Measurements from ENCODE around the gene PDE4A. TPM values are rescaled to one million over a fixed set of nuclear protein-coding genes. Genes with fewer than 3 reads are reported as not detected.
A peak's percentile ranks its signal among the peaks of the same experiment; 100 is the strongest.

The PDE4A gene
- total and polyA plus RNA-seq, 8 donors = 2.3 to 30.7 (median 10.0) TPM

DNA sequence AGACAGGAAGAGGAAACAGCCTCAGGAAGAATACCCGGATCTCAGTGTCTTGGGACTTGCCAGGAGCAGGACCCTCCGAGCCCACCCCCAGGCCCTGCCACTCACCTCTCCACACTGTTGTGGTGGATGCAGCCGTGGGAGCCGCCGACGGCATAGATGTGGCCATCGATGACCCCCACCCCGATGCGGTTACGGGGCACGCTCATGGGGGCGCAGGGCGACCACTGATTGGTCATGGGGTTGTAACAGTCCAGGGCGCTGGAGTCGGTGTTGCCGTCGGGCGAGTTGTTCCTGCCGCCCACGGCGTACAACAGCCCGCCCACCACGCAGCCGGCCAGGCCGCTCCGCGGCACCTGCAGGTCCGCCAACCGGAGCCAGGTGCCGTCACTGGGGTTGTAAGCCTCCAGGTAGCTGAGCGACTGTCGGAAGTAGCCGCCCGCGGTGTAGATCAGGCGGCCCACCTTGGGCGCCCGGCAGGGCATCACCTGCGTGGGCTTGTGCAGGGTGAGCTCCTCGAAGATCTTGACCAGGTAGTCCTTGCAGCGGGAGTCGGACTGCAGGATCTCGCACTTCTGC, 71.2 kb downstream of the PDE4A start:
- no peak for TF ChIP-seq POLR2AphosphoS5 (IDR thresholded peaks at IDR 0.05)
- TF ChIP-seq EP300 (IDR thresholded peaks at IDR 0.05) = no peak
- TF ChIP-seq POLR2A (IDR thresholded peaks at IDR 0.05) = no peak
- TF ChIP-seq, protein P1, sequence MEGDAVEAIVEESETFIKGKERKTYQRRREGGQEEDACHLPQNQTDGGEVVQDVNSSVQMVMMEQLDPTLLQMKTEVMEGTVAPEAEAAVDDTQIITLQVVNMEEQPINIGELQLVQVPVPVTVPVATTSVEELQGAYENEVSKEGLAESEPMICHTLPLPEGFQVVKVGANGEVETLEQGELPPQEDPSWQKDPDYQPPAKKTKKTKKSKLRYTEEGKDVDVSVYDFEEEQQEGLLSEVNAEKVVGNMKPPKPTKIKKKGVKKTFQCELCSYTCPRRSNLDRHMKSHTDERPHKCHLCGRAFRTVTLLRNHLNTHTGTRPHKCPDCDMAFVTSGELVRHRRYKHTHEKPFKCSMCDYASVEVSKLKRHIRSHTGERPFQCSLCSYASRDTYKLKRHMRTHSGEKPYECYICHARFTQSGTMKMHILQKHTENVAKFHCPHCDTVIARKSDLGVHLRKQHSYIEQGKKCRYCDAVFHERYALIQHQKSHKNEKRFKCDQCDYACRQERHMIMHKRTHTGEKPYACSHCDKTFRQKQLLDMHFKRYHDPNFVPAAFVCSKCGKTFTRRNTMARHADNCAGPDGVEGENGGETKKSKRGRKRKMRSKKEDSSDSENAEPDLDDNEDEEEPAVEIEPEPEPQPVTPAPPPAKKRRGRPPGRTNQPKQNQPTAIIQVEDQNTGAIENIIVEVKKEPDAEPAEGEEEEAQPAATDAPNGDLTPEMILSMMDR (IDR thresholded peaks at IDR 0.05) = no peak
- no peak overlapping the region for H3K27ac ChIP-seq
- H3K9me3 ChIP-seq = no peaks in the 10 kb centered on the region
- intact Hi-C loops (cut with DNase I; ENCODE audit: low total_unique reads) = no loop called here
- peaks cover 0 to 21% (median 7%) of the 10 kb centered on the region in 4 donors for H3K4me1 ChIP-seq
- peaks cover 67 to 100% (median 99%) of the 10 kb centered on the region in 4 donors for H3K36me3 ChIP-seq
- no peaks in the 10 kb centered on the region for H3K27me3 ChIP-seq
- H3K4me3 ChIP-seq = no peak overlapping the region
- 95 to 97% (median 96%) methylated on average over 31 to 43 of the region's 43 CpGs for WGBS, 5 donors
- no peak for DNase-seq

DNA sequence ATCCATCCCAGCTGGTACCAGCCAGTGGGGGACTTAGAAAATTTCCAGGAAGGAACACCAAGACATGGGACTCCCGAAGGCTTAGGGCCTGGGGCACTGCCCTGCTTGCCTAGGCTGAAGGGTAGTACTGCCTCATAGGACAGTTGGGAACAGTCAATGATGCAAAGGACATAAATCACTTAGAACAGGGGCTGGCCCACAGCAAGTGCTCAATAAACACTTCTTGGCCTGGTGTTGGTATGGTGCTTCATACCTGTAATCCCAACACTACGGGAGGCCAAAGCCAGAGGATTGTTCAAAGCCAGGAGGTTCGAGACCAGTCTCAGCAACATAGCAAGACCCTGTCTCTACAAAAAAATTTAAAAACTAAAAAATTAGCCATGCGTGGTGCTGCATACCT, 77.0 kb downstream of the PDE4A start:
- peak overlapping the region in 1 of 4 donors; percentile 18 for H3K4me3 ChIP-seq
- H3K9me3 ChIP-seq = no peaks in the 10 kb centered on the region
- no peak for DNase-seq
- no peaks in the 10 kb centered on the region for H3K27me3 ChIP-seq
- WGBS, 5 donors = 93 to 95% (median 95%) methylated on average over 4 of the region's 4 CpGs
- peaks cover 31 to 57% (median 52%) of the 10 kb centered on the region in 4 donors for H3K4me1 ChIP-seq
- TF ChIP-seq POLR2AphosphoS5 (IDR thresholded peaks at IDR 0.05) (no peak), POLR2A (IDR thresholded peaks at IDR 0.05) (no peak), EP300 (IDR thresholded peaks at IDR 0.05) (no peak)
- TF ChIP-seq, protein P1 (IDR thresholded peaks at IDR 0.05) = no peak
- intact Hi-C loops (cut with DNase I; ENCODE audit: low total_unique reads) = no loop called here
- H3K27ac ChIP-seq = peak overlapping the region in 1 of 5 donors; percentile 88
- peaks cover 49 to 79% (median 73%) of the 10 kb centered on the region in 4 donors for H3K36me3 ChIP-seq

DNA sequence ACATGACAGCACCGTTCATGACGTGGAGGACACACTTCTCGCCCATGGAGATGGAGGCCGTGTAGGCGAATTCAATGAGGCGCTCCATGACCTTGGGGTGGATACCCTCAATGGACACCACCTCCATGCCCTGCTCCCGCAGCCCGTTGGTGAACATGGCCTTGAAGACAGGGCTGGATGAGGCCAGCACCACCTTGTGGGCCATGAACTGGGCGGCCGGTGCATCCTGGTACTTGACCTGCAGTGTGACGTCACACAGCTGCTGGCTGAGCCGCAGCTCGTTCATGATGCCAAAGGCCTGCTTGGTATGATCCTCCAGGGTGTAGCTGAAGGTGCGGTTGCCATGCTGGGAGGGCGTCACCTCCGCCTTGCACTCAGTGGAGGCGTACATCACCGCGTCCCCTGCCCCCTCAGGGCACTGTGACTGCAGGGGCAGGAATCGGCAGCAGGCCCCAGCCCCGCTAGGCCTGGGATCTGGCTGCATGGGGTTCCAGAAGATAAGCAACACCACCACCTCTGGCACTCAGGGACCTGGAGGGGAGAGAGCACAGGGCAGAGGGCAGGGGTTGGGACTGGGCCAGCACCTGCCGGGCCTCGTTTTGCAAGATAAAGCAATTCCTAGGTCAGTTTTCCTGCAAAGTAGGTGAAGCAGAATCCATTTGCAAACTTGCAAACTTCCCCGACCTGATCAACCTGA, 79.4 kb downstream of the PDE4A start:
- Histone ChIP-seq H3K9me3 (no peaks in the 10 kb centered on the region), H3K36me3 (peaks cover 39 to 56% (median 51%) of the 10 kb centered on the region in 4 donors), H3K27me3 (no peaks in the 10 kb centered on the region), H3K4me3 (peak overlapping the region in 1 of 4 donors; percentile 18), H3K27ac (peak overlapping the region in 2 of 5 donors; percentile 72 to 88), H3K4me1 (peaks cover 31 to 61% (median 56%) of the 10 kb centered on the region in 4 donors)
- WGBS, 5 donors = 75 to 80% (median 78%) methylated on average over 18 to 24 of the region's 24 CpGs
- intact Hi-C loops (cut with DNase I; ENCODE audit: low total_unique reads) = no loop called here
- TF ChIP-seq POLR2A (IDR thresholded peaks at IDR 0.05) (no peak), EP300 (IDR thresholded peaks at IDR 0.05) (no peak), POLR2AphosphoS5 (IDR thresholded peaks at IDR 0.05) (no peak)
- TF ChIP-seq, protein P1 (IDR thresholded peaks at IDR 0.05) = no peak
- no peak for DNase-seq

DNA sequence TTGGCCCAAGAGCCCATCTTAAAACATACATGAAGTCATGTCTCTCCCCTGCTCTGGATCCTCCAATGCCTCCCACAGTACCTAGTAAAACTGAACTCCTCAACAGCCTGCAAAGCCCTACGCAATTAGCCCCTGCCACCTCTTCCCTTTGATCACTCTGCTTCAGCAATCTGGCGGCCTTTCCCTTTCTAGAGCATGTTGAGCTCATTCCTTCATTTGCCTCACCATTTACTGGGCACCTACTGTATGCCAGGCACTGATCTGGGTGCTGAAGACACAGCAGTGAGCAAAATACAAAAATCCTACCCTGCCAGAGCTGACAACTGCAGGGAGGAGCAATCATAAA, 79.9 kb downstream of the PDE4A start:
- intact Hi-C loops (cut with DNase I; ENCODE audit: low total_unique reads) = no loop called here

More for the DNA sequence above, 79.9 kb downstream of the PDE4A start:
- DNase-seq = no peak
- peak overlapping the region in 1 of 5 donors; percentile 99 for H3K27ac ChIP-seq
- peaks cover 31 to 61% (median 56%) of the 10 kb centered on the region in 4 donors for H3K4me1 ChIP-seq
- 90 to 96% (median 92%) methylated on average over 2 of the region's 2 CpGs for WGBS, 5 donors
- peaks cover 34 to 51% (median 46%) of the 10 kb centered on the region in 4 donors for H3K36me3 ChIP-seq
- TF ChIP-seq, protein P1 (IDR thresholded peaks at IDR 0.05) = no peak
- TF ChIP-seq EP300 (IDR thresholded peaks at IDR 0.05) (no peak), POLR2A (IDR thresholded peaks at IDR 0.05) (no peak), POLR2AphosphoS5 (IDR thresholded peaks at IDR 0.05) (no peak)
- no peaks in the 10 kb centered on the region for H3K9me3 ChIP-seq
- no peaks in the 10 kb centered on the region for H3K27me3 ChIP-seq
- no peak overlapping the region for H3K4me3 ChIP-seq
